ENCODE measurements around the gene CDK2.

GRCh38 chr12:55983232-55983842 is 16.7 kb downstream of the CDK2 start:
- TF ChIP-seq, protein P1, sequence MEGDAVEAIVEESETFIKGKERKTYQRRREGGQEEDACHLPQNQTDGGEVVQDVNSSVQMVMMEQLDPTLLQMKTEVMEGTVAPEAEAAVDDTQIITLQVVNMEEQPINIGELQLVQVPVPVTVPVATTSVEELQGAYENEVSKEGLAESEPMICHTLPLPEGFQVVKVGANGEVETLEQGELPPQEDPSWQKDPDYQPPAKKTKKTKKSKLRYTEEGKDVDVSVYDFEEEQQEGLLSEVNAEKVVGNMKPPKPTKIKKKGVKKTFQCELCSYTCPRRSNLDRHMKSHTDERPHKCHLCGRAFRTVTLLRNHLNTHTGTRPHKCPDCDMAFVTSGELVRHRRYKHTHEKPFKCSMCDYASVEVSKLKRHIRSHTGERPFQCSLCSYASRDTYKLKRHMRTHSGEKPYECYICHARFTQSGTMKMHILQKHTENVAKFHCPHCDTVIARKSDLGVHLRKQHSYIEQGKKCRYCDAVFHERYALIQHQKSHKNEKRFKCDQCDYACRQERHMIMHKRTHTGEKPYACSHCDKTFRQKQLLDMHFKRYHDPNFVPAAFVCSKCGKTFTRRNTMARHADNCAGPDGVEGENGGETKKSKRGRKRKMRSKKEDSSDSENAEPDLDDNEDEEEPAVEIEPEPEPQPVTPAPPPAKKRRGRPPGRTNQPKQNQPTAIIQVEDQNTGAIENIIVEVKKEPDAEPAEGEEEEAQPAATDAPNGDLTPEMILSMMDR (IDR thresholded peaks at IDR 0.05), result no peak
- TF ChIP-seq POLR2A (IDR thresholded peaks at IDR 0.05), result no peak

All from adrenal gland (tissue), 5 donors.